DND-41 (cell line): Measurements from ENCODE around the gene RAB43.

Experiments
- CTCF ChIP-seq: IDR thresholded peaks from 2 replicates; pipeline ENCODE4 v1.5.1; 2012; ENCODE audit warnings: borderline replicate concordance, low read length, moderate library complexity, mild to moderate bottlenecking; ENCODE audit not compliant: poor library complexity, severe bottlenecking; ENCODE audit errors: extremely low read depth
- EZH2 ChIP-seq: IDR thresholded peaks from 3 replicates; pipeline ENCODE4 v1.6.1; 2012; ENCODE audit warnings: borderline replicate concordance, low read depth, mild to moderate bottlenecking, moderate library complexity, low read length, inconsistent platforms; ENCODE audit not compliant: severe bottlenecking

- TF ChIP-seq CTCF (no peak), EZH2 (no peak)
Measured at GRCh38 chr3:129068291-129068886, 53.2 kb downstream of the RAB43 start.
